NT2/D1 (cell line): ENCODE measurements around the gene CIBAR2.

Source experiments
- YY1 ChIP-seq: IDR thresholded peaks from 2 replicates; pipeline ENCODE4 v1.6.1; 2011; ENCODE audit not compliant: insufficient read length, insufficient read depth
- ZNF274 ChIP-seq: IDR thresholded peaks from 2 replicates; pipeline ENCODE4 v1.6.1; 2011; ENCODE audit warnings: mild to moderate bottlenecking, low read depth, low read length

DNA sequence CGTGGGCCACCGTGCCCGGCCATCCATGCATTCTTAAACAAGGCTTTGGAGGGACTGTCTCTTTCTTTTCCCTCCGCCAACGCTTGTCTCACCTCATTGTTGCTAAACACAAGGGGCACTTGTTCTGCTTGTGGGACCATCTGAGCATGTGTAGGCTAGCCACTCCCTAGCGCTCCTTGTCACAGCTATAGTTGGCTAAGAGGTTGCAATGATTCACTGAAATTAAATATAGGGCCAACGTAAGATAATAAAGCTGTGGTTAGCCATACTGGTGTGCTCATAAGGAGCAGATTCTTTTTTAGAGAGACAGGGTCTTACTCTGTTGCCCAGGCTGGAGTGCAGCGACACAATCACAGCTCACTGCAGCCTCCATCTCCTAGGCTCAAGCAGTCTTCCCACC lies 43.5 kb downstream of the CIBAR2 start:
- TF ChIP-seq ZNF274: no peak
- TF ChIP-seq YY1: no peak
